ENCODE measurements around the gene SERPINE2.

The SERPINE2 gene

DNA sequence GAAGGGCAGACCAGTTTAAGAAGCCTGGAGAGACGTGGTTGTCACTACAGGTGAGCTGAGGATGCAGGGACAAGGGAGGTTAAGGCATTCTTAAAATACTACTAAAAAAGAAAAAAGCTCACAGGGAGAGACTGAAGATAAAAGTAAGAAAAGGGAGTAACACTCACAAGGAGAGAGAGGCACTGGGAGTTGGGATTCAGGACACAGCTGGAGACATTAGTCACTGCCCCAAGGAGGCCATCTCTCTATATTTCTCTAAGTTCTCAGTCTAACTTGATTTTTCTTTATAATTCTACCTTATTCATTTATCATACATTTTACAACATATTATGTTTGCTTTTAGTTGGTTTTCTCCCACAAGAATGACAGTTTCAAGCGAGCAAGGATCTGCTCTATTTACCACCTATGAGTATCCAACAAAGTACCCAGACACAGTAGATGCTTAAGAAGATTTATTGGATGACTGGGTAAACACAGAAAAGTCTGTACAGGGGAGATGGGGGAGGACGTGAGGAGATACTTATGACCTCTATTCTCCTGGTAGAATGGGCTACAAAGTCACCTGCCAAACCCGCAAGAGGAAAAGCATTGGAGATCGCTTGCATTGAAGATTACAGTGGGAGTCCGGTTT lies 2.2 kb downstream of the SERPINE2 start:
- TF ChIP-seq, protein P1, sequence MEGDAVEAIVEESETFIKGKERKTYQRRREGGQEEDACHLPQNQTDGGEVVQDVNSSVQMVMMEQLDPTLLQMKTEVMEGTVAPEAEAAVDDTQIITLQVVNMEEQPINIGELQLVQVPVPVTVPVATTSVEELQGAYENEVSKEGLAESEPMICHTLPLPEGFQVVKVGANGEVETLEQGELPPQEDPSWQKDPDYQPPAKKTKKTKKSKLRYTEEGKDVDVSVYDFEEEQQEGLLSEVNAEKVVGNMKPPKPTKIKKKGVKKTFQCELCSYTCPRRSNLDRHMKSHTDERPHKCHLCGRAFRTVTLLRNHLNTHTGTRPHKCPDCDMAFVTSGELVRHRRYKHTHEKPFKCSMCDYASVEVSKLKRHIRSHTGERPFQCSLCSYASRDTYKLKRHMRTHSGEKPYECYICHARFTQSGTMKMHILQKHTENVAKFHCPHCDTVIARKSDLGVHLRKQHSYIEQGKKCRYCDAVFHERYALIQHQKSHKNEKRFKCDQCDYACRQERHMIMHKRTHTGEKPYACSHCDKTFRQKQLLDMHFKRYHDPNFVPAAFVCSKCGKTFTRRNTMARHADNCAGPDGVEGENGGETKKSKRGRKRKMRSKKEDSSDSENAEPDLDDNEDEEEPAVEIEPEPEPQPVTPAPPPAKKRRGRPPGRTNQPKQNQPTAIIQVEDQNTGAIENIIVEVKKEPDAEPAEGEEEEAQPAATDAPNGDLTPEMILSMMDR (conservative IDR thresholded peaks at IDR 0.05; ENCODE audit: low read length) = no peak
- DNase-seq (ENCODE audit: low read depth) = no peak
- H3K4me3 ChIP-seq (ENCODE audit: low read length) = peak overlapping the region; percentile 88

DNA sequence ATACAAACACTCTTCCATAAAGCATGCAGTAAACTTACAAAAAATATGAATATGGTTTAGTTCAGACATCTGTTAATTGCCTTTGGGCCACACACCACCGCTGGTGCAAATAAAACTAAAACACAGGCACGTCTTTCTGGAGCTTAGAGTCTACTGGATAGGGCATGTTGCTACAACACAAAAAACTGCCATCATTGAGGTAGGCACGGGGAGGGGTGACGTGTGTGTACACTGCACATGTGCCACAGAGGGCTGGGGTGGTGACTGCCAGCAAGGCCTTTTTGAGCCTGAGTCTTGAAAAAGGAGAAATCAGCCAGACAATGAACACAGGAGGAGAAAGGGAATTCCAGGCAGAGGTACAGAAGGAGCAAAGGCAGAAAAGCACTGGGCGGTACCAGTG lies 5.1 kb downstream of the SERPINE2 start:
- TF ChIP-seq, protein P1 (conservative IDR thresholded peaks at IDR 0.05; ENCODE audit: low read length) = no peak
- peak overlapping the region; percentile 24 for H3K4me3 ChIP-seq (ENCODE audit: low read length)
- no peak for DNase-seq (ENCODE audit: low read depth)

DNA sequence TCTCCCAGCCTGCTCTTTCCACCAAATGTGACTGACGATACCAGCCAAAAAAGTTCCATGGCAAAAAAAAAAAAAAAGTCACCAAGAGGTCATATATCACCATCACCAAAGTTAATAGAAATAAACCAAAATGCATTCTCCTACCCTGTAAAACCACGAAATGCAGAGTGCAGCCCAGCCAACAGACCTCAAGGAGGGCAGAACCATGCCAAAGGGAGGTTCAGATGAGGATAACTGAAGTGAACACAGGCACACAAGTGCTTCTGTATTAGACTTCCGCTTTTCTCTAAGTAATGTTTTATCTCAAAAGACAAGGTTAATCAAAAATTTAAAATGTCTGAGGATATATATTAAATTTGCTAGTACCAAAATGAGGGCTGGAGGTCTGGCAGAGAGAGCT lies 5.5 kb downstream of the SERPINE2 start:
- no peak for DNase-seq (ENCODE audit: low read depth)

DNA sequence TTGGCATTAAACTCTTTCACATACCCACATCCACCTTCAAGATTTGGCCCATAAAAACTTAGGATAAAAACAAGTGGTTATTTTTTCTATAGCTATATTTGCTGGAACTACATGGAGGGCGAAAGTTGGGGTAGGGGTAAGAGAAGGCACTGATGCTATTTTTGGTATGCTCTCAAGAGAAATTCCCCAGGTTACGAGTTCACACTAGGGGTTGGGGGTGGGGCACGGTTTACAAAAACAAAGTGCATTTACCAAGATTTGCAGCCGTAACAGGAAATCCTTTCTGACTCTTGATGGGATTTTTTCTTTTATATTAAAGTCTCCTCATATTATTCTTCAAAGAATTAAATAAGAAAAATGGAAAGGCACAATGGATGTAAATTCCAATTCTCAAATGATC lies 6.8 kb downstream of the SERPINE2 start:
- TF ChIP-seq, protein P1 (conservative IDR thresholded peaks at IDR 0.05; ENCODE audit: low read length) = no peak
- no peak overlapping the region for H3K4me3 ChIP-seq (ENCODE audit: low read length)
- no peak for DNase-seq (ENCODE audit: low read depth)

More for the DNA sequence above, 5.5 kb downstream of the SERPINE2 start:
- TF ChIP-seq, protein P1 (conservative IDR thresholded peaks at IDR 0.05; ENCODE audit: low read length) = no peak
- no peak overlapping the region; the same call in 1 of the 2 replicates for H3K4me3 ChIP-seq (ENCODE audit: low read length)

DNA sequence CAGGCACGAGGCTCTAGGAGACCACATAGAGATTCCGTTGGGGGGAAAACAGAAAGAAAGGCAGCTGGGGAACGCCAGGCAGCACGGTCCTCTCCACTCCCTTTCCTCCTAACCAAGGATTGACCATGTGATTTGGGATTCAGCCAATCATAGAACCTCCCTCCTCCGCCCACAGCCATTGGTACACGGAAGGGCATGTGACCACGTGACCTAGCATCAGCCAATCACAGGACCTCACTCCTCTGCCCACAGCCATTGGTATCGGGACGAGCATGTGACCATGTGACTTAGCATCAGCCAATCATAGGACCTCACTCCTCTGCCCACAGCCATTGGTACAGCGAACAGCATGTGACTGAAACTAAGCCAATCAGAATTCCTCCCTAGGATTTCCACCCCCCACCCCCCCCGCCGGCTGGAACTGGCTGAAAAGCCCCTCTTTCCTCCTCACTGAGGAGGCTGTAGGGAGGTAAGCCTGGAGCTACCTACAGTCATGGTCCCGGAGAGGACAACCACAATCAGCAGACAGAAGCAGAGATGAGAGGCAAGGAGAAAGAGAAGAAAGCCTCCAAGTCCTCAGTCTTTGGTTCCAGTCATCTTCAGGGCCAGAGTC lies 7.6 kb downstream of the SERPINE2 start:
- H3K4me3 ChIP-seq (ENCODE audit: low read length) = no peak overlapping the region
- TF ChIP-seq, protein P1 (conservative IDR thresholded peaks at IDR 0.05; ENCODE audit: low read length) = no peak
- no peak for DNase-seq (ENCODE audit: low read depth)

DNA sequence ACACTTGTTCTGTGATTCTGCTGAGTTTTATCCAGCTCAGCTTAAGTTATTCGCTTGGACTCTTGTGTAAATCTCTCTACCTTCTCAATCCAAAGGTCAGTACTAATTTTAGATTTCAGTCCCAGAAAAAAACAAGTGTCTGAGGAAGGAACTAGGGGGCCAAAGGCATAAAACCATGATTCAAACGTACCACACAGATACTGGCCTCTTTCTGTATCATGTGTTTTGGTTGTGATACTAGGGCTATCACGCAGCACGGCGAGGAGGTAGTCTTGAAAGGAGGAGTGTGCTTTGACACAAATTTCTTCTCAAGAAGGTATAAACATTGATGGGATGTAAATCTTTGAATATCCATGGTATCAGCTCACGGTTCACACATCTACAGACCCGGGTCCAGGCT lies 8.3 kb downstream of the SERPINE2 start:
- DNase-seq (ENCODE audit: low read depth) = no peak
- TF ChIP-seq, protein P1 (conservative IDR thresholded peaks at IDR 0.05; ENCODE audit: low read length) = no peak
- H3K4me3 ChIP-seq (ENCODE audit: low read length) = no peak overlapping the region

DNA sequence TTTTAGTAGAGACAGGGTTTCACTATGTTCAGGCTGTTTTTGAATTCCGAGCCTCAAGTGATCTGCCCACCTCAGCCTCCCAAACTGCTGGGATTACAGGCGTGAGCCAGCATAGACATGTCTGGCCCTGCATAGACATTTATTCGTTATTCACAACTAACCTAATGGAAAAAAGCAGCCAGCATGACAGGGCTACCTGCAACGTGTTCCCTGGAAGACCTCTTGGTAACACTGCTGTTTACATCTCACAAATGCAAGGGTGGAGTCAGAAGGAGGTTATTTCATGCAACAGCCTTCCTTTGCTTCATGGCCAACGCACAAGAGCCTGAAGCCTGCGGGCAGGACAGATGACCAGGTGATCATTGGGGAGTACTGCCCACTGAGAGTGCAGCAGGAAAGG lies 9.2 kb downstream of the SERPINE2 start:
- no peak overlapping the region for H3K4me3 ChIP-seq (ENCODE audit: low read length)
- TF ChIP-seq, protein P1 (conservative IDR thresholded peaks at IDR 0.05; ENCODE audit: low read length) = no peak
- DNase-seq (ENCODE audit: low read depth) = no peak

All from AG10803 (cell line).